H9 (cell line): ENCODE data around the gene TK2. TPM values are rescaled to one million over a fixed set of nuclear protein-coding genes. Genes with fewer than 3 reads are reported as not detected.

Experiments used
- DNase-seq: peaks from one replicate; pipeline ENCODE4 v3.0.0-alpha.2; 2017
- H2AFZ ChIP-seq: one replicate; pipeline ENCODE4 v1.6.1; 2013; ENCODE audit warnings: mild to moderate bottlenecking, low read length, control low read depth, moderate library complexity
- H2AK5ac ChIP-seq: 2 replicates; pipeline ENCODE4 v1.6.1; 2013; ENCODE audit warnings: low read length, control low read depth, mixed read lengths; ENCODE audit not compliant: insufficient read length
- H2BK120ac ChIP-seq: one replicate; pipeline ENCODE4 v1.6.1; 2013; ENCODE audit warnings: low read depth, mild to moderate bottlenecking, low read length, control low read depth, inconsistent platforms; ENCODE audit not compliant: poor library complexity, severe bottlenecking
- H2BK12ac ChIP-seq: 2 replicates; pipeline ENCODE4 v1.6.1; 2013; ENCODE audit warnings: low read length, control low read depth, mixed read lengths, low read depth; ENCODE audit not compliant: insufficient read length
- H2BK15ac ChIP-seq: 2 replicates; pipeline ENCODE4 v1.6.1; 2013; ENCODE audit warnings: low read depth, low read length, control low read depth
- H2BK20ac ChIP-seq: one replicate; pipeline ENCODE4 v1.6.1; 2013; ENCODE audit warnings: low read depth, mild to moderate bottlenecking, low read length, control low read depth, inconsistent platforms; ENCODE audit not compliant: poor library complexity, severe bottlenecking
- H2BK5ac ChIP-seq: 2 replicates; pipeline ENCODE4 v1.6.1; 2013; ENCODE audit warnings: low read length, control low read depth, mixed read lengths; ENCODE audit not compliant: insufficient read length
- H3K14ac ChIP-seq: 2 replicates; pipeline ENCODE4 v1.6.1; 2013; ENCODE audit warnings: low read length, control low read depth; ENCODE audit not compliant: insufficient read depth
- H3K18ac ChIP-seq: 2 replicates; pipeline ENCODE4 v1.6.1; 2013; ENCODE audit warnings: low read depth, mild to moderate bottlenecking, mixed read lengths, low read length, control low read depth; ENCODE audit not compliant: insufficient read length
- H3K23ac ChIP-seq: 2 replicates; pipeline ENCODE4 v1.6.1; 2013; ENCODE audit warnings: low read length, control low read depth, mixed read lengths, low read depth; ENCODE audit not compliant: insufficient read length
- H3K23me2 ChIP-seq: 2 replicates; pipeline ENCODE4 v1.6.1; 2013; ENCODE audit warnings: low read depth, mild to moderate bottlenecking, mixed read lengths, low read length, control low read depth; ENCODE audit not compliant: insufficient read length, poor library complexity, severe bottlenecking
- H3K27ac ChIP-seq: 2 replicates; pipeline ENCODE4 v1.5.1; 2013; ENCODE audit warnings: low read length, control low read depth, mixed read lengths, low read depth; ENCODE audit not compliant: insufficient read length
- H3K27me3 ChIP-seq: 2 replicates; pipeline ENCODE4 v1.6.1; 2013; ENCODE audit warnings: low read length, control low read depth, inconsistent platforms; ENCODE audit not compliant: insufficient read depth
- H3K4ac ChIP-seq: 2 replicates; pipeline ENCODE4 v1.6.1; 2013; ENCODE audit warnings: low read depth, mild to moderate bottlenecking, control low read depth, inconsistent platforms, low read length, moderate library complexity
- H3K4me1 ChIP-seq: 2 replicates; pipeline ENCODE4 v1.6.1; 2013; ENCODE audit warnings: low read length, control low read depth, inconsistent platforms; ENCODE audit not compliant: insufficient read depth
- H3K4me2 ChIP-seq: 2 replicates; pipeline ENCODE4 v1.6.1; 2013; ENCODE audit warnings: low read length, control low read depth, mixed read lengths; ENCODE audit not compliant: insufficient read length, insufficient read depth
- H3K56ac ChIP-seq: 2 replicates; pipeline ENCODE4 v1.6.1; 2013; ENCODE audit warnings: low read depth, mild to moderate bottlenecking, mixed read lengths, low read length, control low read depth; ENCODE audit not compliant: insufficient read length
- H3K79me1 ChIP-seq: 2 replicates; pipeline ENCODE4 v1.6.1; 2013; ENCODE audit warnings: low read depth, mild to moderate bottlenecking, moderate library complexity, low read length, control low read depth, inconsistent platforms; ENCODE audit not compliant: insufficient read depth, poor library complexity, severe bottlenecking
- H3K79me2 ChIP-seq: 2 replicates; pipeline ENCODE4 v1.6.1; 2013; ENCODE audit warnings: low read length, control low read depth, inconsistent platforms; ENCODE audit not compliant: insufficient read depth
- H3K9ac ChIP-seq: 2 replicates; pipeline ENCODE4 v1.6.1; 2013; ENCODE audit warnings: low read length, control low read depth, mixed read lengths; ENCODE audit not compliant: insufficient read length; ENCODE audit errors: extremely low read depth
- H3K9me3 ChIP-seq: one replicate; pipeline ENCODE4 v1.6.1; 2013; ENCODE audit warnings: low read depth, low read length, inconsistent platforms; ENCODE audit not compliant: control insufficient read depth
- H3T11ph ChIP-seq: one replicate; pipeline ENCODE4 v1.6.1; 2013; ENCODE audit warnings: mild to moderate bottlenecking, low read length, control low read depth, inconsistent platforms
- H4K20me1 ChIP-seq: one replicate; pipeline ENCODE4 v1.6.1; 2013; ENCODE audit not compliant: control insufficient read depth, insufficient read length, insufficient read depth
- H4K5ac ChIP-seq: 2 replicates; pipeline ENCODE4 v1.6.1; 2013; ENCODE audit warnings: low read depth, mild to moderate bottlenecking, mixed read lengths, low read length, control low read depth; ENCODE audit not compliant: insufficient read length
- H4K8ac ChIP-seq: replicated peaks from 2 replicates; pipeline ENCODE4 v1.6.1; 2013; ENCODE audit warnings: low read length, control low read depth, mixed read lengths, low read depth; ENCODE audit not compliant: insufficient read length
- H4K91ac ChIP-seq: 2 replicates; pipeline ENCODE4 v1.6.1; 2013; ENCODE audit warnings: low read depth, mild to moderate bottlenecking, moderate library complexity, mixed read lengths, low read length, control low read depth; ENCODE audit not compliant: insufficient read length
- H3K27ac Mint-ChIP-seq, 3 experiments: 2 replicates in 2 of 3; 3 replicates in 1 of 3; pipeline ENCODE4 v1.8.0; 2020 to 2021; ENCODE audit warnings: mixed read lengths in 3 of 3, mild to moderate bottlenecking in 1 of 3, moderate library complexity in 1 of 3
- H3K27me3 Mint-ChIP-seq: 2 replicates; pipeline ENCODE4 v1.8.0; 2021; ENCODE audit warnings: low read depth, mild to moderate bottlenecking, moderate library complexity, mixed read lengths
- H3K36me3 Mint-ChIP-seq, 3 experiments: 2 replicates in 2 of 3; 3 replicates in 1 of 3; pipeline ENCODE4 v1.8.0; 2020 to 2021; ENCODE audit warnings: low read depth in 3 of 3, mixed read lengths in 3 of 3; ENCODE audit not compliant: insufficient read depth in 1 of 3
- H3K4me1 Mint-ChIP-seq, 2 experiments: 2 replicates each; pipeline ENCODE4 v1.8.0; 2020; ENCODE audit warnings: mixed read lengths in 2 of 2
- H3K4me3 Mint-ChIP-seq, 2 experiments: 2 replicates in 1 of 2; 3 replicates in 1 of 2; pipeline ENCODE4 v1.8.0; 2020 to 2021; ENCODE audit warnings: mild to moderate bottlenecking in 2 of 2, mixed read lengths in 2 of 2, moderate library complexity in 1 of 2
- H3K9me3 Mint-ChIP-seq, 2 experiments: 2 replicates in 1 of 2; 3 replicates in 1 of 2; pipeline ENCODE4 v1.8.0; 2020; ENCODE audit warnings: mild to moderate bottlenecking in 2 of 2, mixed read lengths in 2 of 2, moderate library complexity in 1 of 2
- CTCF ChIP-seq: fragments of 200-600 bp; sonication (generic); conservative IDR thresholded peaks from 3 replicates; pipeline ENCODE4 v1.8.0; 2021; ENCODE audit warnings: antibody characterized with exemption, mild to moderate bottlenecking
- WGBS: extraction: QIAGEN DNeasy Blood & Tissue Kit; methylation state at CpG from one replicate; pipeline ENCODE4 v1.1.7; 2013; ENCODE audit warnings: missing lambda C conversion rate, low lambda C conversion rate, mixed read lengths; ENCODE audit not compliant: insufficient read length; ENCODE audit errors: extremely low coverage; 5-methylcytosine and 5-hydroxymethylcytosine counted together
- total RNA-seq: library from RNA; stranded (reverse); gene quantifications from 2 replicates; pipeline ENCODE4 v1.2.1, GENCODE V29; 2021

Gene TK2
- total RNA-seq, 1 experiment from 2014 or later, result 5.2 TPM

- H3K23me2 ChIP-seq, result no peaks in the 10 kb centered on the region
- H3K4me1 Mint-ChIP-seq, result peaks cover 11 to 15% of the 10 kb centered on the region in 2 experiments
- H4K20me1 ChIP-seq, result no peaks in the 10 kb centered on the region
- no peak overlapping the region for H3K4ac ChIP-seq
- no peak overlapping the region for H4K5ac ChIP-seq
- H2AK5ac ChIP-seq, result no peak overlapping the region
- DNase-seq, result peak; percentile 26
- H3K14ac ChIP-seq, result no peak overlapping the region
- peaks cover 5 to 6% of the 10 kb centered on the region in 2 experiments; a peak in 4 of 5 replicates for H3K9me3 Mint-ChIP-seq
- no peak overlapping the region for H3K4me2 ChIP-seq
- H3K27me3 ChIP-seq, result no peaks in the 10 kb centered on the region
- H2BK20ac ChIP-seq, result no peak overlapping the region
- peaks cover 0 to 8% (median 0%) of the 10 kb centered on the region in 3 experiments; a peak in 2 of 7 replicates for H3K36me3 Mint-ChIP-seq
- H3K79me1 ChIP-seq, result no peaks in the 10 kb centered on the region
- peak overlapping the region in 1 of 3 experiments; percentile 71; a peak in 1 of 7 replicates for H3K27ac Mint-ChIP-seq
- no peak overlapping the region for H4K91ac ChIP-seq
- no peak overlapping the region for H3K18ac ChIP-seq
- H2BK15ac ChIP-seq, result no peak overlapping the region
- H3T11ph ChIP-seq, result no peak overlapping the region
- H3K9ac ChIP-seq, result no peak overlapping the region
- H3K4me3 Mint-ChIP-seq, result no peak overlapping the region; a peak in 1 of 5 replicates
- no peak overlapping the region for H2AFZ ChIP-seq
- WGBS, result no CpG with 5 or more reads among the region's 15 CpGs
- H3K56ac ChIP-seq, result no peak overlapping the region
- H3K4me1 ChIP-seq, result no peaks in the 10 kb centered on the region
- no peaks in the 10 kb centered on the region for H3K79me2 ChIP-seq
- no peak overlapping the region for H4K8ac ChIP-seq
- H2BK5ac ChIP-seq, result no peak overlapping the region
- H2BK120ac ChIP-seq, result no peak overlapping the region
- no peaks in the 10 kb centered on the region; the same call in none of the 2 replicates for H3K27me3 Mint-ChIP-seq
- no peaks in the 10 kb centered on the region for H3K9me3 ChIP-seq
- no peak overlapping the region for H2BK12ac ChIP-seq
- no peak for TF ChIP-seq CTCF
- H3K27ac ChIP-seq, result no peak overlapping the region
- H3K23ac ChIP-seq, result no peak overlapping the region
Observed at GRCh38 chr16:66484453-66485213, 65.3 kb downstream of the TK2 start.
